Astrocyte of the cerebellum (primary cell): ENCODE results near the gene SLAMF7.

Experiments used
- DNase-seq: peaks from one replicate; pipeline ENCODE4 v3.0.0-alpha.2; 2011; ENCODE audit warnings: low read depth
- H3K4me3 ChIP-seq: 2 replicates; pipeline ENCODE4 v1.5.1; 2011; ENCODE audit warnings: mild to moderate bottlenecking, low read depth, low read length, moderate library complexity
- in situ Hi-C: cut with HindIII; loops from 2 replicates; pipeline ENCODE4 v1.10.0; 2017; ENCODE audit warnings: low sequenced_read_pairs
- TF ChIP-seq, protein P1 (sequence below): IDR thresholded peaks from 2 replicates; pipeline ENCODE4 v1.5.1; 2012; ENCODE audit warnings: low read length, low read depth, moderate library complexity, mild to moderate bottlenecking; ENCODE audit errors: missing control alignments

SLAMF7 gene

DNA sequence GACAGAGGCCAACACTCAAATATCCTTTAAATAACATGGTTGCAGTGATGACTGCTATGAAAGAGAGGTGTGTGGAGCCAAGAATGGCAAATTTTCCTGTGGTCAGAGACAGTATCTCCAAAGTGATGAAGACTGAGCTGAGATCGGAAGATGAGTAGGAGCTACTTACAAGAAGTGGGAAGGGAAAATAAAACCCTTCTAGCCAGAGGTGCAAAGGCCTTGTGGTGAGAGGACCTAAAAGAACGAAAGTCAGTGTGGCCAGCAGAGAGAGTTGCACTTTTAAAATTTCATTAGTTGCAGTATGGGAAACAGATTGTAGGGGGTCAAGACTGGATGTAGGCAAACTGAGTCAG is 17.8 kb downstream of the SLAMF7 start:
- TF ChIP-seq, protein P1, sequence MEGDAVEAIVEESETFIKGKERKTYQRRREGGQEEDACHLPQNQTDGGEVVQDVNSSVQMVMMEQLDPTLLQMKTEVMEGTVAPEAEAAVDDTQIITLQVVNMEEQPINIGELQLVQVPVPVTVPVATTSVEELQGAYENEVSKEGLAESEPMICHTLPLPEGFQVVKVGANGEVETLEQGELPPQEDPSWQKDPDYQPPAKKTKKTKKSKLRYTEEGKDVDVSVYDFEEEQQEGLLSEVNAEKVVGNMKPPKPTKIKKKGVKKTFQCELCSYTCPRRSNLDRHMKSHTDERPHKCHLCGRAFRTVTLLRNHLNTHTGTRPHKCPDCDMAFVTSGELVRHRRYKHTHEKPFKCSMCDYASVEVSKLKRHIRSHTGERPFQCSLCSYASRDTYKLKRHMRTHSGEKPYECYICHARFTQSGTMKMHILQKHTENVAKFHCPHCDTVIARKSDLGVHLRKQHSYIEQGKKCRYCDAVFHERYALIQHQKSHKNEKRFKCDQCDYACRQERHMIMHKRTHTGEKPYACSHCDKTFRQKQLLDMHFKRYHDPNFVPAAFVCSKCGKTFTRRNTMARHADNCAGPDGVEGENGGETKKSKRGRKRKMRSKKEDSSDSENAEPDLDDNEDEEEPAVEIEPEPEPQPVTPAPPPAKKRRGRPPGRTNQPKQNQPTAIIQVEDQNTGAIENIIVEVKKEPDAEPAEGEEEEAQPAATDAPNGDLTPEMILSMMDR = no peak
- H3K4me3 ChIP-seq = no peak overlapping the region
- DNase-seq = no peak
- in situ Hi-C loops = no loop called here

DNA sequence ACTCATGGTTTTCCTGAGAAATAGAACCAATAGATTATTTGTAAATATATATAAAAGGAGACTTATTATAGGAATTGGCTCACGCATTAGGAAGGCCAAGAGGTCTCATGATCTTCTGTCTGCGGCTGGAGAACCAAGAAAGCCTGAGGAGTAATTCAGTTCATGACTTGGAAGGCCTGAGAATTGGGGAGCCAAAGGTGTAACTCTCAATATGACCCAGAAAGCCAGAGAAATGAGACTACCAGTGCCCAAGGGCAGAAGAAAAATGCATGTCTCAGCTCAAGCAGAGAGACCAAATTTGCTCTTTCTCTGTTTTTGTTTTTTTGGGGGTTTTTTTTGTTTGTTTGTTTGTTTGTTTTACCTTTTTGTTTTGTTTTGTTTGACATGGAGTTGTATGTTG is 19.5 kb downstream of the SLAMF7 start:
- in situ Hi-C loops = no loop called here
- TF ChIP-seq, protein P1 = no peak
- no peak overlapping the region for H3K4me3 ChIP-seq
- DNase-seq = no peak

DNA sequence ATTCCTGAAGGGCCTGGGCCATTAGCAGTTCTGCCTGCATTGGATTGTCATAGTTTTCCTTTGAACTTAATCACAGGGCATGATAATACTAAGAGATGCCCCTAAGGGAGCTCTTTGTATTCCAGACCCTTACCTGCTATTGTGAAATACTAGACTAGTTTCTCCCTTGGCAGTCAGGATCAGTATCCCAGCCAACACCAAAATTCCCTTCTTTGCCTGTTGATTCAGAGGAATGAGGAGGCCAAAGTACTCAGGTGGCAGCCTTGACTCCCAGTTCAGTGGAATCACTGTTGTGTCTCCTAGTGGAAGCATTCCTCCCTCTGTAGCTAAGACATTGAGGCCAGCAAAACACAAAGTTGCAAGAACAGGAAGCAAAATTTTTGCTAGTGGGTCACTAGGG is 20.7 kb downstream of the SLAMF7 start:
- no peak overlapping the region for H3K4me3 ChIP-seq
- TF ChIP-seq, protein P1 = no peak
- no peak for DNase-seq
- in situ Hi-C loops = no loop called here

DNA sequence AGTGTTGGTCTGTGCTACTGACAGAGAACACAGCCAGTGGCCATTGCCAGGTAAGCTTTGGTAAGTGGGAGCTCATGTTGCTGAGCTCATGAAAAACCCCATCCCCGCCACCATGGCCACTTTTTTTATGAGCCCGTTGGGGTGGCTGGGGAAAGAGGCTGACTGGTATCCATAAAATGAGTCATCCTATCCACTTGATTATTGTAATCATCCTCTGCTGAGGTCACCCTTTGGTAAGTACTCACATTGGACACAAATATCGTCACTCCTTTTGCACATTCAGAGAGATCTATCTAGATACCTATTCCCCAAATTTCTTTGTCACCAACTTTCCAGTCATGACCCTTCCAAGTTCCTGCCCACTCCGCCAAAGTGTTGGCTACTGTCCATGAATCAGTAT is 22.0 kb downstream of the SLAMF7 start:
- DNase-seq = no peak
- no peak overlapping the region for H3K4me3 ChIP-seq
- in situ Hi-C loops = no loop called here
- TF ChIP-seq, protein P1 = no peak

DNA sequence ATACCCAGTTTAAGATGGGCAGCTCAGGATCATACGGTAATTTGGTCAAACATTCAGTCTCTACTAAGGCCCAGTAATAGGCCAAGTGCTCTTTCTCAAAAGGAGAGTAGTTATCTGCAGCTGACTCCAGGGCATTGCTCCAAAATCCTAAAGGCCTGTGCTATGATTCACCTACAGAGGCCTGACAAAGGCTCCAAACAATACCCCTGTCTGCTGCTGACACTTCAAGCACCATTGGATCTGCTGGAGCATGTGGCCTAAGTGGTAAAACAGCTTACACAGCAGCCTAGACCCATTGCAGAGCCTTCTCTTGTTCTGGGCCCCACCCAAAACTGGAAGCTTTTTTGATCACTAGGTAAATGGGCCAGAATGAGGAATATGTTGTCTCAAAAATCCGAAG is 22.8 kb downstream of the SLAMF7 start:
- DNase-seq = no peak
- TF ChIP-seq, protein P1 = no peak
- in situ Hi-C loops = no loop called here
- H3K4me3 ChIP-seq = no peak overlapping the region

DNA sequence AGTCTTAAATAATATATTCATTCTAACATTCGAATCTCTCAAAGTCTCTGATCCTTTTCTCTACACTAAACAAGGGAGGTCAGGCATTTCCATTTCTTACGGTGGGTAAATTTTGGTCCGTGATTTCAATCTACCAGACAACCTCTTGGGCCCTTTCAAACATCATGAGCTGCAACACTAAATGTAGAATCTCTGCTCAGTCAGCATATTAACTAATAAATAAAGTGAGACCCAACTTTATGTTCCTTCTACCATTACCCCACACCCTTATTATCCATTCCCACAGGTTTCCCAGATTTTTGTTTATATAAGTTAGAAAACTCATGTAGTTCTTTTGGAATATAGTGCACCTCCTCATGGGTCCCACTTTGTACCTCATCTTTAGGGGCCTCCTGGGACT is 24.9 kb downstream of the SLAMF7 start:
- in situ Hi-C loops = no loop called here
- H3K4me3 ChIP-seq = no peak overlapping the region
- TF ChIP-seq, protein P1 = no peak
- DNase-seq = no peak
